ELF-1 (cell line): ENCODE results near the gene GPR39.

ENCODE experiments used
- DNase-seq: peaks from one replicate; pipeline ENCODE4 v3.0.0-alpha.2; 2016; ENCODE audit warnings: low read depth, low spot score

The GPR39 gene

DNA sequence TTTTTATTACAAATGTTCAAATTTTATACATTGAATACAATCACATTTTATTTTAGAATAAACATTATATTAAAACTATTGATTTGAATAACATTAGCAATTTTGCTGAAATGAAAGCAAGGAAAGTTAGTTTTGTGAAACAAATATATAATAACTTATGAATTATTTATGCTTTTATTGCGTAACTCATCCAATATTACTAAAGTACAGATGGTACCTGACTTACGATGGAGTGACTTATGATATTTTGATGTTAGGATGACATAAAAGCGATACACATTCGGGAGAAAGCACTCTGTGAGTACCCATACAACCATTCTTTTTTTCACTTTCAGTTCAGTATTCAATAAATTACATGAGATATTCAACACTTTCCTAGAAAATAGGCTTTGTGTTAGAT, 26.5 kb downstream of the GPR39 start:
- DNase-seq: no peak

DNA sequence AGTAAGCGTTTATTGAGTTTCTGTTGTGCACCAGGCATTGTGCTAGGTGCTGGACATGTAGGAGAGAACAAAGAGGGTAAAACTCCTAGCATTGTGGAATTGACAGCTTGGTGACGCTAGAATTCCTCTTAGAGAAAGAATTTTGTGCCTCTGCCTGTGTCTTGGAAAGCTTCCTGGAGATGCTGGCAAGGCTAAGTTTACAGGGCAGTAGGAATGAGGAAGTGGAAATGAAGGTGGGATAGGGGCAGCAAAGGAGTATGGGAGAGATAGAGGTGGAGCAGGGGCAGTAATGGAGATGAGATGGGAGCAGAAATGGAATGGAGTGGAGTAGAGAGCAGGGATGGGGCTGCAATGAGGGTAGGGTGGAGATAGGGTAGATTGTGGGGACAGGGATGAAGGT, 29.8 kb downstream of the GPR39 start:
- no peak for DNase-seq

DNA sequence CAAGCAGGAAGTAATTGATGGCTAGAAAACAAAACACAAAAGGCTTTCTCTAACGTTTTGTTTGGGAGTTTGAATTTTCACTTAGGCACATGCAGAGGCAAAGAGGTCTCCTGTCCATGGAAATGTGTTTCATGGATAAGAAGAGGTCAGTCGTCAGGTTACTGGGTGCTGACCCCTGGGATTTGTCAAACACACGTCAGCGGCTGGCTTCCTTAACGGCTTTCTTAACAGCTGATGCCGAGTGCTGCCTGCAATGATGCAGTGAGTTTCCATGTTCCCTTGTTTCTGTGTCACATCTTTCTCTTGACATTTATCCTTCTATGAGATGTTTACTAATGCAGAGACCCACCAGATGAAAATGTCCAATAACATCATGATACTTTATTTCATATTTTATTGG, 31.7 kb downstream of the GPR39 start:
- DNase-seq: peak; percentile 12

DNA sequence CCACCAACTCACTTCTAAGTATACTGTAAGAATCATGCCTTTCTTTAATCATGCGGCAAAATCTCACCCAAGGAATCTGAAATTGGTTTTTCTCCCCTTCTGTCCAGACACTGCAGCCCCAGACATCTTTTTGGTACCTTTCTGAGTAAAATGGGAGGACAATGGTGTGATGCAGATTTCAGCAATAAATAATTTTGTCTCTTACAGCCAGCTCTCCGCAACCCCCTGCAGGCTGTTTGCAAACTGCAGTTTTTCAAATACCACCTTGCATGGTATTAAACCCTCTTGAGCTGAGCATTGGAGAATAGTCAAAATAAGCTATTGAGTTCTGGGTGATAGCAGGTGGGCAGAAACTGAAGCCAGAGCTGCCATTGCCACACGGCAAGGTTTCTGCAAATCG, 32.2 kb downstream of the GPR39 start:
- peak; percentile 15 for DNase-seq

DNA sequence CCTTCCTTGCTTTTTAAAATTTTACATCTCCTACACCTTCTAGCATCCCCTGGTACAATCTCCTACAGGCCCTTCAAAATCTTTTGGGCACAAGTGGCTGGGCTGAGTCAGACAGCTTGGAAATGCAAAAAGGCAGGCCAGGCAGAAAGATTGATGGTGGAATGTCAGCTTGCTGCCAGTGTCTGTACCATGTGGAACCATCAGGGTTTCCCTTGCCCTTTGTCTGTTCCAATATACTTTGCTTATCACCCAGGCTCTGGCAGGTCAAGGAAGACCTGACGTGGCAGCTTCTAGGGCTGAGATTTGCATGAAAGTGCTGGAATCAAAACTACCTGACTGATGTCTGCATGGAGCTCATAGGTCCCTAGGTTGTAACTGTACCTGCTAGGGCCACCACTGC, 33.3 kb downstream of the GPR39 start:
- DNase-seq: no peak

DNA sequence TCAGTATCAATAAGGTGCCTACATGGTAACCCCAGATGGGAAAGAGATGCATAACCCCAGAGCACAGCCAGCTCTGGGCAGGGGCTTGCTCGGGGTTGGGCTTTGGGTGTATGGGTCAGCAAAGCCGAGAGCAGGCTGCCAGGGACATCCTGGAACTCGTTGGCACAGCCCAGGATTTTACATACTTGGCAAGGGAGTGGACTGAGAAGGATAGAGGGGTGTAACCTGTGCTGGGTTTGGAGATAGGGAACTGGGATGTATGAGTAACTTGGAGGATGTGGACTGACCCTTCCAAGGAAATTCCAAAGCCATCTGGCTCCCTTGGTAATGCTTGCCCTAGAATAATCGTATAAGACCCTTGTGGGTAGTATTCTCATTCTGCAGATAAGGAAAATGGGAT, 44.2 kb downstream of the GPR39 start:
- no peak for DNase-seq

DNA sequence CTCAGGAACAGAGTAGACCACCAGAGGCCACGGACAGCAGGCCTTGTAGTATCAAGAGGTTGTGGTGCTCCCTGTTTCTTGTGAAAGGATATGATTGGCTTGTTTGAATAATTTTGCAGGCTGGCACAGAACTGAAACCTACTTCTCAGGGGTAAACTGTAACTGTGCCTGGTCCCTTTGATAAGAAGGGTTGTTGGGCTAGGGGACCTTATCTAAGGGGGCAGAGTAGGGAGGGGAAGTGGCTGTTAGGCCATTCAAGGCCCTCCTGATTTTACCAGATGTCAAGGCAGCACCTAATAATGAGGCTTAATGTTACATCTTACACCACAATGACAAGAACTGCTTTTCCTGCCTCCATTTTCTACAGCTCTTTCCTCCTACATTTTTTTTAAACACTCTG, 45.6 kb downstream of the GPR39 start:
- DNase-seq: no peak

DNA sequence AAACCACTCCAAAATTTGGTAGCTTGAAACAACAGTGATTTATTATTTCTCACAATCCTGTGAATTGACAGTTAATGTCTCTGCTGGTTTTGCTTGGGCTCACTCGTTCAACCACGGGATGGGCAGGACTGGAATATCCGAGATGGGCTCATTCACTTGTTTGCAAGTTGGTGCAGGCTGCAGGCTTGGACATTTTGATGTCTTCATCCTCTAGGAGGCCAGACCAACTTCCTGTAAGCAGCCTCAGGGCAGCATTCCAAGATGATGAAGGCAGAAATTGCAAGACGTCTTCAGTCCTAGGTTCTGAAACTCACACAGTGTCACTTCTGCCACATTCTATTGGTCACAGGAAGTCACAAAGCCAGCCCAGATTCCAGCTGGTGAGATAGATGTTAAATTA, 47.1 kb downstream of the GPR39 start:
- no peak for DNase-seq

DNA sequence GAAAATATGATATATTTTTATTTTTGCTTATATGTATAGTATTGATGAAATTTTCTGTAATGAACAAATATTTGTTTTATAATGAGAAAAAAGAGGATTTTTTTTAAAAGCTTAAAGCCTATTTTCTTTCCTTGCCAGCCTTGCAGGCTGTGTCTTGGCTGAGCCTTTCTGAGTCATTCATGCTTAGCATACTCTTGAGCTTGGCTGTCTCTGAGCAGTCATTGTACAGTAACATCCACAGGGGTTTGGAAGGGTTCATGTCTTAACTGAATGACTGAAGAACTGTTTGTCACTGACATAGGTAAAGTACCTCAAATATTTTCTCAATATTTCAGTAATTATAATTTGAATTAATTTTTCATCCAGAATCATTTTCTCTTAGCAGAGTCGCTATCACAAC, 49.3 kb downstream of the GPR39 start:
- no peak for DNase-seq

DNA sequence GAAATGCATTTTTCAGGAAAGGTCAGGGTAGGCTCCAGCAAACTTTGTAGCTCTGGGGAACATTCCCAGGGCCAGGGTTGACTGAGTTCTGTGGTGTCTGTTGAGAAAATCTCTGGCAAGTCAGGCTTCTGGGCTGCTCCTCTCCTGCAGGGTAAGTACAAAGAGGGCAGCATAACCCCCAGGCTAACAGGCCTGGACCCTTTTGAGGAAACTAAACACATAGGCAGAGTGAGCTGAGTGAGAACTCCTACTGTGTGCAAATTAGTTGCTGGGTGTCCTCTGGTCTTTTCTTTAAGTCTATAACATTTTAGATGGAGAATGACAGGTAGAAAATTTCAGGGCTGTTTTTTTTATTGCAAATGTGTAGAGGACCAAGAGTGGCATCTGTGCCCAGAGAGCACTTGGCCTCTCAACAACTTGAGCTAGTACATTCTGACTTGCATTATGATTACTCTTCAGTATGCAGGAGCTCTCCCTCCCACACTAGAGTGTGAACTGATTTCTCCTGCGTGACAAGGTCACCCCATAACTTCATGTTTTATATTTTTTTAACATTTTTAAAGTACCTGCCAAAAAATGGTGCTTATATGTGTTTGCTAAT, 49.9 kb downstream of the GPR39 start:
- DNase-seq: no peak

DNA sequence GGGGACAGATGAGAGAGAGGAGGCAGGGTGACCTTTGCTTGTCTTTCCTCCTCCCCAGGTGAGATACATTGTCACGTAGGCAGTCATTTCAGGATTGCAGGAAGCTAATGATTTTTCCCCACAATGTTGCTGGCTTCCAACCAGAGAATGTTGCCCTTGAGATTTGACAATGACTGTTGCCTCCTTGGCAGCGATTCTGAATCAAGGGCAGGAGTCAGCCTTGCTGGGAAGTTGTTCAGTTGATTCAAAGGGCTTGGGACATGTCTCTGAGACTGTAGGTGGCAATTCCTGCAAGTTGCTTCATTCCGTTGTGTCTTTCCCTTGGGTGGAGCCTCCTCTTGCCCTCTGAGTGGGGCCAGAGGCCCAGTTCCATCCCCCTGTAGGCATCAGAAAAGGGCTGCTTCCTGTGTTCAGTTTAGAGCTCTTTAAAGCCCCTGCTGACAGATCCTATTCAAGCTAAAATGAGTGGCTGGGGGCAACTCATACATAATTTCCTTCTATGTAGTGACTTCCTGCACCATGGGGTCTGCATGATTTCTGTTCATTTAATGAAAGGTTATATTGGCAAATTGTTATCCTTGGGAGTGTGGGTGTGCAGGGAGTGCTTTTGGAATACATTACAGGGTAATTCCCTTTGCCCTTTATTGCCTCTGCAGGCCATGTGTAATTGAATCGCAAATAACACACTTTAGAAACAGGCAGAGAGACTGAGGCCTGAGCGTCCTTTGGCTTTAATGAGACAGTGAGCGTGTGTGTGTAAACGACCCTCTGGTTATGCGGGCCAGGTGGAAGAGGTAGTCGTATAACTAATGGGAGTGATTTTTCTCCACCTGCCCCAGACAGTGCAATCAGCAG, 52.4 kb downstream of the GPR39 start:
- DNase-seq: no peak

DNA sequence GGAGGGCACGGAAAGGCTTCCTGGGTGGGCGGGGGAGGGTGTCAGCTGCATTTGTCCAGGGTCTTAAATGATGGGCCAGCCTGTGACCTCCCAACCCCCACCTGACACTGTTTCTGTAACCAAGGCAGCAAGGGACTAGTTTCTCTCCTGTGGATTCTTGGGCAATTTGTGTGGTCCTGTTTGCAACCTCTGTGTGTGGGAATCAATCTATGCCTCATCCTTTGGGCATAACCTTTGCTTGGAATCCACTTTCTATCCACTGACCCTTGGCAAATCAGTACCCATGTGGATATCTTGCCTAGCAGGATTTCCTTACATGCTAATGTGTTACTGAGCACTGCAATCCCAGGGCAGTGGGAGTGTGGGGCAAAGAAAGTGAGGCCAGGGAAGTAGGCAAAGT, 54.1 kb downstream of the GPR39 start:
- no peak for DNase-seq

DNA sequence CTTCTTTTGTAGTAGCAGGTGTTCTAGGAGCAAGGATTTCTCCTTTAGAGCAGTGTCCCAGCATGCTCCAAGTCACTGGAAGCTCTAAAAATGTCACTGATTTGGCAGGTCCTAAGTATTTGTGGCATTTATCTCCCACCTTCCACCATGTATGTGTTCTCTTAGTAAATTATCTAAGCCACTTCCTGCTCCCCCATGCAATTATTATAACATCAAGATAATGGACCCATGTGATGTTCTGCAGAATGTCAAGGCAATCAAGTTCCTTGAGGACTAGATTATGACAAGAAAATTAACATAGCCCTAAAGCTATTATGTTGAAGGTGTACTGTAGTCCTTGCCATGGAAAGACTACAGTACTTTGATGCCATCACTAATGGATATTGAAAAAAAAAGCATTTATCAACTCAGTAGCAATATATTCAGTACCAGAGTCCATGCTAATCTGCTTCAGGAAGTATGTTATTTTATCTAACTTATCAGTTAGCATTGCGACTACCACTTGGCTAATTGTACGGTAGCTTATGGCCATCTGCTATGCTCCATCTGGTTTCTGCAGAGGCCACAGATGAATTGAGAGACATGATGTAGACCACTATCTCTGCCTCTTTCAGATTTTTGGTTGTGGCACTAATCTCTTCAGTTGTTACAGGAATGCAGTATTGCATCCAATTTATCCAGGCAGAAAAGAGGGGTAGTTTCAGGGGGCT, 56.7 kb downstream of the GPR39 start:
- no peak for DNase-seq

DNA sequence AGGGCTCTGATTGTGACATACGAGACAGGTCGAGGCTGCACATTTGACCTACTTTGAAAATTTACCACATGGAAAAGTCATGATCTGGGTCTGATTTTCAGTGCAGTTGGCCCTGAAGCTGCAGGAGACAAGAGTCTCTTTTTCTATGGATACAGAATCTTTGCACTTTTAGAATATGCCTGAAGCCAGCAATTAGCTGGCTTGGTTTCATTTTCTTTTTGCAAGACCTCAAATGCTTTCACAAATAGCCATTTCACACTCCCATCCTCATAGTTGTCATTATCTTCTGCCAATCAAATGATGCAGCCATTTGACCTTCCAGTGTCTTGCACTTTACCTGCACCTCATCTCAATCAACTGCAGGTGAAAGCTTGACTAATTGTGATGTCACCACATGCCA, 59.0 kb downstream of the GPR39 start:
- no peak for DNase-seq

DNA sequence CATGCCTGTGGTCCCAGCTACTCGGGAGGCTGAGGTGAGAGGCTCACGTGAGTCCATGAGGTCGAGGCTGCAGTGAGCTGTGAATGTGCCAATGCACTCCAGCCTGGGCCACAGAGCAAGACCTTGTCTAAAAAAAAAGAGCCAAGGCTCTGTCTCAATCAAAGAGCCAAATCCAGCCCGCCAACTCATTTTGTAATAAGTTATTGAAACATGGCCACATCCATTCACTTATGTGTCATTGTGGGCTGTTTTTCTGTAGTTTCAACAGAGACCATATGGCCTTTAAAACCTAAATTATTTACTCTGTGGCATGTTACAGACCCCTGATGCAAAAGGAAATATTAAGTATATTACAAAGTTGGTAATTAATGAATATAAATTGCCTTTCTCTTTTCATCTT, 60.8 kb downstream of the GPR39 start:
- no peak for DNase-seq

DNA sequence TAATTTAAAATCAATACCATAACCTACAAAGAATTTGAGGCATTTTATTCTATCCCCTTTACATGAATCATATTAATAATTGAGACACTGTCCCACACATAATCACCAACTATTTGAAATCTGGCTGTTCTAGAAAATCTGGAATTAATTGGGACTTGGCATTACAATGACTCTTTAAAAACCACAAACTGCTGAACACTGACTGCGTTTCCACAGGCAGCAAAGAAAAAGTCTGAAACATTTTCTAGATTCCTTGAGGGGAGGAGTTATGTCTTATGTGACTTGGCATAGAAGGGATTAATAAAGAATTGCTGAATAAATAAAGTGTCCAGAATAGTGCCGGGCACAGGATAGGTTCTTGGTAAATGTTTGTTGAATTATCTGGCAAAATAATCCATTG, 61.4 kb downstream of the GPR39 start:
- no peak for DNase-seq

DNA sequence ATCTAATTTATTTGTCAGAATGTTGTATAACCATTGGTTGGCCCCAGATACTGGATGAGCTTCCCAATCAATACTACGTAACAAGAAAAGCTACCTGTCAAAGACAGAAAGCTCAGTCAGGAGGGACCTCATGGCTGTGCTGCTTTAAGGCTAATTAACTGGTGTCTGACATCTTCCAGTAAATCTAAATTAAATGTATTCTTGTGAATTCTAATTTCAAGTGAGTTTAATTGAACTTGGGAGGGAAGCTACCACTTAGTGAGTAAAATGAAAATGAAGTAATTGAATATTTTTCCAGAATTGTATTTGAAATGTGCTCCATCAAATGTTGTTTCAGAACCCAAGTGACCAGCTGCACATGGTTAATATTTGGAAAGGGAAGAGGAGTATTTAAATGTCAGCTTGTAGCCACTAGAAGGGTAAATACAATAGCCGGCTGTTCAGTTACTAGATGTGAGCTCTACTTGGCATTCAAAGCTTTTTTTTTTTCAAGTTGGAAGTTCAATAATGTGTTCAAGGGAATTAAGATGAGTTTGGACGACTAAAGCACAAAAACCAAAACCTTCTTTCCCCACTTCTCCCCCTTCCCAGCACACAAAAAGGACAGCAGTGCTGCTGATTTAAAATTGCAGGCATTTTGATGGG, 62.0 kb downstream of the GPR39 start:
- DNase-seq: no peak

DNA sequence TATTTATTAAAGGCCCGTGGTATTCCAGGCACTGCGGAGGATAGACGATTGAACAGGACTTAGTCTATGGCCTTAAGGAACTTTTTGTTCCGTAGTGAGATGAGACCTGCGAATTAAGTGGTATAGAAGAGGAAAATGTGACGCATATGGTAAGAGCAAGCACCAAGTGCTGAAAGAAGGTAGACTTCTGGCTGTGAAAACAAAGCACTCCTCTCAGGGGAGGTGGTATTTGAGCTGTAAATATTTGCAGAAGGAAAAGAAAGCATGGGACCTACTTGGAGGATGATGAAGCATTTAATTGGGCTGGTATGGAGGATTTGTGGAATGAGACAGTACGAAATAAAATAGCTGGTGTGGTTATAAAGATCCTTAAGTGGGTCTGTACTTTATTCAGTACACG, 62.5 kb downstream of the GPR39 start:
- DNase-seq: no peak

DNA sequence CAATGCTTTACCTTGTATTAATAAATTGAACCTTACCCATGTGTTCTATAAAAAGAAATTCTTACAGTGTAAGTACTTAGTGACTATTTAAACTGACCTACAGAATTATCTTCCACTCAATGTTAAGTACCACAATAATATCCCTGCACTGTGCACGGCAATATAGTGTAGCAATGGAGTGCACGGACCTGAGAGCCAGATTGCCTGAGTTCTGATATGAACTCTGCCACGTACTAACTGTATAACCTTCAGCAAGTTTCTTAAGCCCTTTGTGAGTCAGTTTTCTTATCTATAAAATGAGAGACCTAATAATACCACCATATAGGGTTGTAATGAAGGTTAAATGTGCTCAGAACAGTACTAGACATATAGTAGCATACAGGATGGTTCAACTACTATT, 66.2 kb downstream of the GPR39 start:
- DNase-seq: no peak

DNA sequence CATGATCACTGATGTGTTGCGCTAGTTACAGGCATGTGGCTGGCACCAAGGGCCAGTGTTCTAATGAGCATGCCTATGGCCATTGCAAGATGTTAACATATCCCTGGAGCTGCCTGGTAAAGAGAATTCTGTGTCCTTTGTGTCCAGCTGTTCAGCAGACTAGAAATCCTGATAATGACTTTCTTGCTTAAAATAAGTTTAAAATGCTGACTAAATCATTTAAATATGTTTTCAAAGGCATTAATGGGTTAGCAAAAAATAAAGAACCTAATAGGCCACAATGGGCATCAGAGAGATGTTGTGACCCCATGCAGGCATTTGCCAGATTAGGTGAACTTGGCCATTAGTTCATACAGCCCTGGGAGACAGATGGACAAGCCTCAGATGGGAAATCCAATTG, 67.5 kb downstream of the GPR39 start:
- DNase-seq: no peak

DNA sequence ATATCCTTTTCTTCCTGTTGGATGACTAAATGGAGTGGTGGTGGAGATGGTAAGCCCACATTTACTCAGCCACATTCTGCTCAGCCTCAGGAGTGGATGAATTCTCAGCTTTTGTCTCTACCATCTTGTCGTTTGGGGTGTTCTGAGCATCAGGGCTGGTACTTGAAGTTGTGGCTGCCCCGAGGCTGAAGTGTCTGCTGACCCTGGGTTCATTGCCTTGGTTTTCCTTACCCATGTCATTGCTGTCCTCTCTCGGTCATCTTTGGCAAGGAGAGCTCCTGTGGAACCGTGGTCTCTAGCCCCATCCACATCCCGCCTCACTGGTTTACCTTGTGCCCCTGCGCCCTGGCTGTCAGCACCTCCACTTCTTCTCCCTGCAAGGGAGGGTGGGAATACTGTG, 71.9 kb downstream of the GPR39 start:
- no peak for DNase-seq

DNA sequence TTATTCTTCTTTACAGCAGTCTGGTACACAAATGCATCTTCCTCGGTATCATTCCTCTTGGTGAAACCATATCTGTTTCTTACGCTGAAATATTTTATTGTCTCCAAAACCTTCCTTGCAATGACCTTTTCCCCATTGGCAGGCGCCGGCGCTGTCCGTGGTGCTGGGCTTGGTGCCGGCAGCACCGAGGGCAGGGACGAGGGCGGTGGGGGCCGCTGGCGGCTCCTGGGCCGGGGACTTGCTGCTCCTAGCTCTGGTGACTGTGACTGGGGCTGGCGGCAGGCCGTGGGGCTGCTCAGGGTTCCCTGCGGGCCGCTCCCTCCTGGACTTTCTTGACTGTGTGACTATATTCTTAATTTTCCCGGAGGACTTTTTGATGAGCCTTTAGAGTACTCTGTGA, 72.5 kb downstream of the GPR39 start:
- DNase-seq: peak; percentile 75
